D721Med (cell line): ENCODE measurements around the gene S100A12.
"Not testable (repeated sequence)": the region's sequence is repeated elsewhere in the genome, so short reads cannot be mapped to it uniquely, and the experiment has no call there.

ENCODE experiments used
- DNase-seq: peaks from one replicate; pipeline ENCODE4 v3.0.0; 2011; ENCODE audit warnings: low spot score; ENCODE audit not compliant: insufficient read length
- FAIRE-seq: peaks from 2 replicates; lab custom pipeline; 2011; peaks lifted over from hg19 to GRCh38; lab: Jason Lieb, UNC
- TF ChIP-seq, protein P1 (sequence below): IDR thresholded peaks from 2 replicates; pipeline ENCODE4 v1.5.1; 2012; ENCODE audit warnings: mild to moderate bottlenecking, control low read depth; ENCODE audit not compliant: insufficient read depth; ENCODE audit errors: missing control alignments

The S100A12 gene

DNA sequence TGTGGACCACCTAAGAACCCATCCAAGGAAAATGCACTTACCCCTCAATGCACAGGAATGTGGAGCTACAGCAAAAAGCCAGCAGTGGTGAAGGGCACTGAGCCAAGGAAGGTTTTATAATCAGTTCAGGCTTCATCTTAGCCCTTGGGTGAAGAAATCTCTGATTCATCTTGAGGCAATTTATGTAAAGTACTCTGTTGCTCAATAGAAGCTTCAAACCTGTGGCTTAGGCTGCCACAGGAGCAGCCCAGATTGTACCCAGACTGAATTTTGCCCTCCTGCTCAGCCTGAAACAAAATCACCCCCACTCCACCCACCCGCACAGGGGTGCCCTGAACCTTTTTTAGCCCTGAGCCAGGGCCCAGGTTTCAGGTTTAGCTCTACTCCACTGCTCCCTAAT lies at the start of gene S100A12:
S100A12 (minus strand) TSS at position 111 of the 400 bp plus-strand sequence. CDS start 1,029 bp downstream, outside the sequence.
- TF ChIP-seq, protein P1, sequence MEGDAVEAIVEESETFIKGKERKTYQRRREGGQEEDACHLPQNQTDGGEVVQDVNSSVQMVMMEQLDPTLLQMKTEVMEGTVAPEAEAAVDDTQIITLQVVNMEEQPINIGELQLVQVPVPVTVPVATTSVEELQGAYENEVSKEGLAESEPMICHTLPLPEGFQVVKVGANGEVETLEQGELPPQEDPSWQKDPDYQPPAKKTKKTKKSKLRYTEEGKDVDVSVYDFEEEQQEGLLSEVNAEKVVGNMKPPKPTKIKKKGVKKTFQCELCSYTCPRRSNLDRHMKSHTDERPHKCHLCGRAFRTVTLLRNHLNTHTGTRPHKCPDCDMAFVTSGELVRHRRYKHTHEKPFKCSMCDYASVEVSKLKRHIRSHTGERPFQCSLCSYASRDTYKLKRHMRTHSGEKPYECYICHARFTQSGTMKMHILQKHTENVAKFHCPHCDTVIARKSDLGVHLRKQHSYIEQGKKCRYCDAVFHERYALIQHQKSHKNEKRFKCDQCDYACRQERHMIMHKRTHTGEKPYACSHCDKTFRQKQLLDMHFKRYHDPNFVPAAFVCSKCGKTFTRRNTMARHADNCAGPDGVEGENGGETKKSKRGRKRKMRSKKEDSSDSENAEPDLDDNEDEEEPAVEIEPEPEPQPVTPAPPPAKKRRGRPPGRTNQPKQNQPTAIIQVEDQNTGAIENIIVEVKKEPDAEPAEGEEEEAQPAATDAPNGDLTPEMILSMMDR: no peak
- FAIRE-seq (no peak), DNase-seq (no peak)

DNA sequence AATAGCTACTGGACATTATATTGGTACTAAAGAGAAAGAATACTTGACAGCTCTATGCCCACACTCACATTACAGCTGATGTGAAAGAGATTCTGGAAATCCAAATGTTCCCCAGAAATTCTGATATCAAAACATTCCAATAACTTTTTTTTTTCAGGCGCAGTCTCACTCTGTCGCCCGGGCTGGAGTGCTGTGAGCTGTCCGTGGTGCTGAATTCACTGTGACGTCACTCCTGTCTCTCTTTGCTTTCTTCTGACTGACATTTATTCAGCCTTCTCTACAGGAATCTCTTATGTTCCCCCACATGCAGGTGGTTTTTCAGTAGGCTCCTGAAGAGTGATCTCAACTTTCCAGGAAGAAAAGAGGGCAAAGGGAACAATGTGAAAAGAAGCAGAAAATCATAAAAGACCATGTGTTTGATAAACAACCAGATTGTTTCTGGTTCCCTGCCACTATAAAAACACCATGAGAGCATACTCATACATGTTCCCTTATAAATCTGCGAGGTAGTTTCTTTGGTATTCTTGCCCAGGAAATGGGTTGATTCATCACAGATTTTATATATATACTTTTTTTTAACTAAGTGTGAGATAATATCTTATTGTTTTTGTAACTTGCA lies 47.1 kb upstream of the S100A12 start:
- TF ChIP-seq, protein P1: no peak
- FAIRE-seq: no peak
- no peak for DNase-seq

DNA sequence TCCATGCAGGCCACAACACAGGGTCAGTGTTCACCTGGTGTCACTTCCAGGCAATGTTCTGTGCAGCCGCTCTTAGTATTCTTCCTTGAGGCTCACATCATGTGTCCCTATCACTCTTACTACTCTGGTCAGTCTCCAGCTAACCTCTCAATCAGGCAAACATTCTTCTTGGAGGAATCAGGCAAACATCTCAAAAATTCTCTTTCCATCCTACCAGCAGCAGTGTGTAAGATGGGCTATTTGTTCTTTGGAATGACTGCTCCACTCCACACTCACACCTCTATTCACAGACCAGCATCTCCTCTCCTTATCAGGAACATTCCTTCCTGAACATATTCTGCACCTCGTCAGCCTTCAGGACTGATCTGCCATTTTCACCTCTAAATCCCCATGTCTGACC lies 44.9 kb upstream of the S100A12 start:
- FAIRE-seq (no peak), DNase-seq (no peak)
- TF ChIP-seq, protein P1: no peak

DNA sequence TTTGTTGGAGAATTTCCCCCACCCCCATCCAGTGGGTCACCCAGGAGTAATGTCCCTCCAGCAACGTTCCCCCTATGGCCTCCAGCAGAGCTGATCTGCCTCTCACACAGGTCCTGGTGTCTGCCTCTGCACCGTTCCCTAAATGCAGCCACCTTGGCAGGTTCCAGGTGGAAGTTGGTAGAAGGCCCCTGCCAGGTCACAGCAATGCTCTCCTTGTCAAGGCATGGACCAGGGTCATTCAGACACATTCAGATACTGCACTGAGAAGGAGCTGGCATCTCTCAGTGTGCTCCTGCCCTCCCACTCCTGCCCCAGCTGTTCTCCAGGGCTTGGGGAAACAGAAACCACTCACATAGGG lies 44.0 kb upstream of the S100A12 start:
- DNase-seq, FAIRE-seq: not testable (repeated sequence)

DNA sequence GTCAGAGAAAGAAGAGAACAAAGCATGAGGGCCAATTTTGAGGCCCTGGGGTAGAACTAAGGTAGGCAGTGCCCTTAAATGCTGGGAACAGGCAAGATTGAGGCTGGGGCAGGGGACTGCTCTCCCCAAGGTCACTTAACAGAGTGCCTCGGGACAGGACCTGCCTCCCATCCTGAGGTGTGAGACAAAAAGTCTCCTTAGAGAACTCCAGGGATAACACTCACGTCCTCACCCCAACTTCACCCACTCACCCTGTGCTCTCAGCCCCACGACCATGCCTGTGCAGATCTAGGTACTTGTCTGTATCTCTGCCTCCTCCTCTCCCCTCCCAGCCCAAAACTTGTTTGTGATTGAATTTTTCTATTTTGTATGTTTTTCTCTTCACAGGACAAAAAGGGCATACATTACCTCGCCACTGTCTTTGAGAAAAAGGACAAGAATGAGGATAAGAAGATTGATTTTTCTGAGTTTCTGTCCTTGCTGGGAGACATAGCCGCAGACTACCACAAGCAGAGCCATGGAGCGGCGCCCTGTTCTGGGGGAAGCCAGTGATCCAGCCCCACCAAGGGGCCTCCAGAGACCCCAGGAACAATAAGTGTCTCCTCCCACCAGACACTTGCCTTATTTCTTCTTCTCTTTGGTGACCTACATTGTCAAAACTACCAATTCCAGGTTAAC lies 43.5 kb upstream of the S100A12 start:
- FAIRE-seq, DNase-seq: not testable (repeated sequence)

DNA sequence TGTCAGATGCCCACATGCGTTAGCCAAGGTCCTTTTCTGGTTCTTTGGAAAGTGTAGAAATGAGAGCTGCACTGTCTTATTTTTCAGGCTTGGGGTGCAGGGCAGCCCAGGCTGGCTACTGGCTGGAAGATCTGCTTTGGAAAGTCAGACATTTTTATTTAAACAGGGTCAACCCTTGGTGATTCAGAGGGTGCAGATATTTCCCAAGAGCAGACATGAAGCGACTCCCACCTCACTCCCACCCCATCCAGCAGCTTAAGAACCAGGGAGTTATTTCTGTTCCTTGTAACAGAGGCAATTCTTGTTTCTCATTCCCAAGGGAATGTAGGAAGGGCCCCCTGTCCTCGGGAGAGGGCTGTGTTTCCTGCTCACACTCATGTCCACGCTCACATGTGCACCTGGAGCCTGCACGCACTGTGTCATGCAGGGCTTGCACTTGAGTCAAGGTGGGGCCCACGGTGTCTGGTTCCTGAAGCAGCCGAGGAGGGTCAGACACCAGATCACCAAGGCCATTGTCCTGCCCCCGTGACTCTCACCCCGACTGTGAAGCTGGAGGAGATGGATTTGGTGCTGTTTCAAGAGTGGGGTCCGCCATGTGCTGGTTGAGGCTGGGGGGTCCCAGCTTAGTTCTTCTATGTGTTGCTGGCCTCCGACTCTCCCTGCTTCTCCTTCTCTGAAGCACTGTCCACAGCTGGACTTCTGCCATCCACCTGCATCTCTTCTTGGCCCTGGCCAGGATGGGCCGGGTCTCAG lies 41.9 kb upstream of the S100A12 start:
- no peak for FAIRE-seq
- DNase-seq: no peak
- TF ChIP-seq, protein P1: no peak

DNA sequence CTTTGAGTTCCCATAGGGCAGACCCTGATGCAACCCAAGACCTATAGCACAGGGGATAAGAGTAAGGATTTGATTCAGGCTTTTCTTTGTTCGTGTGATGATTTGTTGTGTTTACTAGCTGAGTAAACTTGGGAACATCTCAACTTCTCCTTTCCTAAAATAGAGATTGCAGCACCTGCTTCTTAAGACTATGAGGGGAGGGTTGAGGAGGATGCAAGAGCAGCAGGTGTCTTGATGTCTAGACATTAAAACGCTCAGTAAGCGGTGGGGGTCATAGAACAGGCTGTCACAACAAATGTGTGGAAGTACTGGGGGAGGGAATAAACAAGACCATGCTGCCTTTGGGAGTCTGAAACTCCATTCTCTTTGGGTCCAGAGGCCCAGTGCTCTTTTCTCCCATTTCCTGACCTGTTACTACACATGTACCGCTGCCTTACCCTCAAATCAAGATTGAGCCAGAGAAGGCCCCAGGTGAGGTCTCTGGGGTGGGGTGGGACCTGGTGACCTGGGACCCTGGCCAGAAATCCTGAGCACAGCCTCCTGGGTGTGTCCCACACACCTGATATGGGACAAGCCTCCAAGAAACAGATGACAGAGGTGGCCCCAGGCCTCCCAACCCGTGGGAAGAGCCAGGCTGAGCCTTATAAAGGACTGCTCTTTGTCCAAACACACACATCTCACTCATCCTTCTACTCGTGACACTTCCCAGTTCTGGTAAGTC lies 40.6 kb upstream of the S100A12 start, which contains the start of gene S100A7A:
S100A7A (plus strand) TSS at position 671 of the 721 bp plus-strand sequence. CDS start 1,563 bp downstream, outside the sequence.
- TF ChIP-seq, protein P1: no peak
- FAIRE-seq: no peak
- DNase-seq: no peak

DNA sequence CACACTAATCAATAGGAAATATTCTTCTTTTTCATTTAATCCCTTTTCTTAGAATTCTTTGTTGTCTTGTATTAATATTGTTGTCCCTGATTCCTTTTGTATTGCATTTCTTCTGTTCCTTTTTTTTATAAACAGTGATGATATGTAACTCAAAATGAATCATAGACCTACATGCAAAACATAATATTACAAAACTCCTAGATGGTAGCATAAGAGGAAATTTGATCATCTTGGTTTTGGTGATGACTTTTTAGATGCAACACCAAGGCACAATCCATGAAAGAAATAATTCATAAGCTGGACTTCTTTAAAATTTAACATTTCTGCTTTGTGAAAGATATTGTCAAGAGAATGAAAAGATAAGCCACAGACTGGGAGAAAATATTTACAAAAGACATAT lies 38.5 kb upstream of the S100A12 start:
- not testable (repeated sequence) for DNase-seq, FAIRE-seq

DNA sequence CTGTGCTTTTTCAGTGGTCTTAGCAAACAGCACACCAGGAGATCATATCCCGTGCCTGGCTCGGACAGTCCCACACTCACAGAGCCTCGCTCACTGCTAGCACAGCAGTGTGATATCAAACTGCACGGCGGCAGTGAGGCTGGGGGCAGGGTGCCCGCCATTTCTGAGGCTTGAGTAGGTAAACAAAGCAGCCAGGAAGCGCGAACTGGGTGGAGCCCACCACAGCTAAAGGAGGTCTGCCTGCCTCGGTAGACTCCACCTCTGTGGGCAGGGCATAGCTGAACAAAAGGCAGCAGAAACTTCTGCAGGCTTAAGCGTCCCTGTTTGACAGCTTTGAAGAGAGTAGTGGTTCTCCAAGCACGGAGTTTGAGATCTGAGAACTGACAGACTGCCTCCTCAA lies 31.9 kb upstream of the S100A12 start:
- FAIRE-seq, DNase-seq: not testable (repeated sequence)

DNA sequence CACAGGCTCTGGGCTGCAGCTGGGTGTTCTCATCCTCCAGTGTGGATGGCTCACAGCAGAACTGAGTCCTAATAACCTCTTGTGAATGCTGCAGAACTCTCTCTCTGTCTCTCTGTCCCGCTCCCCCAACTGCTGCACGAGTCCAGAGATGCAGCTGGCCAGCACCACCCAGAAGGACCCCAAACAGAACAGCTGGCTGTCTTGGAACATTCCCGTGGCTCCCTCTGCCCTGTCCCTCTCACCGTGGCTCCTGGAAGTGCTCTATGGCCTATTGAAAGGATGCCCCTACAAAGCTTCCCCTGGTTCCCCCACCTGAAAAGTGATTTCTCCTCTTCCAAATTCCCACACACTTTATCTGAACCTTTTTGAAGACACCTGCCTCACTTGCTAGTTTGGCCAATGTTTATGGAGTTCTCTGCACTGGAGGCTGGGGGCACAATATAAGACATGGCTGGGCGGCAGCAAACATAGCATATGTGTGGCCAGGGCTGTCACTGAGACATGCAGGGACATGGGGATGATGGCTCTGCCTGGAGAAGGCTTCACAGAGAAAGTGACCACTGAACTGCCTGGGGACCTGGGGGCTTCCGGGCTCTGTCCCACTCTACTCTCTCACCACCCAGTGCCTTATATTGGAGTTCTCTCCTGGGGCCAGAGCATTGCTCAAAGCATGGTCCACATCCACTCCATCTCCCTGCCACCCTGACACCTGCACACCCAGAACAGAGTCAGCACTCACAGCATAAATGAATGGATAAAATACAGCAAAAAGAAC lies 30.6 kb upstream of the S100A12 start:
- FAIRE-seq, DNase-seq: not testable (repeated sequence)
